Stimulated activated CD8-positive, alpha-beta memory T cell treated with anti-CD3 and anti-CD28 coated beads, Interleukin-12 subunit alpha, Interleukin-12 subunit beta, amount 100 ng/mL, for 4 hours (primary cell): ENCODE data around the gene EDC4.
A peak's percentile ranks its signal among the peaks of the same experiment; 100 is the strongest.
"Not testable (repeated sequence)": the region's sequence is repeated elsewhere in the genome, so short reads cannot be mapped to it uniquely, and the experiment has no call there.

Source experiments
- DNase-seq: peaks from one replicate; pipeline ENCODE4 v3.0.0-alpha.2; 2020; ENCODE audit warnings: low read depth

EDC4 gene

DNA sequence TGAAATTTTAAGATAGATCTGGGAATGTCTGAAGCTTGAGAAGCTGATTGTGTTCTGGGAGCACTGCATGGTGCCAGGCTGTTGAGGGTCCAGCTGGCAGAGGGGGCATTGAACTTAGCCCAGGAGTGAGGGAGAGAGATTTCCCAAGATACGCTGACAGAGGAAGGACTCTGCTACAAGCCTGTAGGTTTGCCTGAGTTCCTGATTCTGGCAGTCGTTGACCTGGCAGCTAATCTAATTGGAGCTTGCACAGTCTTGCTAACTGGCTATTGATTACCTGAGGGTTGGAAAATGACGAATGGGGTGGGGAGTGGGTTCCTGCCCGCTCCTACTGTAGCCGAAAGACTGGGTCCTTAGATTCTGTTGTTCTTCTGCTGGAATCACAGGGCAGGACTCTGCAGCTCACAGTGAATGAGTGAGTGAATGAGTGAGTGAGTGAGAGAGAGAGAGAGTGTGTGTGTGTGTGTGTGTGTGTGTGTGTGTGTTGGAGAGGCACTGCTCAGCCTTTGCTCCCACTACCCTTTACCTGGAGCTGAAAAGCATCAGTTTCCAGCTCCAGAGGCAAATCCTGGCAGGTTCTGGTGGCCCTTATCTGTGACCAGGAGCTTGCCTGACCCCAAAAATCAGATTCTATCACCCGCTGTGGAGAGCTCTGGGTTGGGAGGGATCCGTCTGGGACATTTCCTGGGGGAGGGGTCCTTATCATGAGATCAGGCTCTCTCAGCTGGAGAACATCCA lies 42.1 kb downstream of the EDC4 start:
- no peak for DNase-seq

DNA sequence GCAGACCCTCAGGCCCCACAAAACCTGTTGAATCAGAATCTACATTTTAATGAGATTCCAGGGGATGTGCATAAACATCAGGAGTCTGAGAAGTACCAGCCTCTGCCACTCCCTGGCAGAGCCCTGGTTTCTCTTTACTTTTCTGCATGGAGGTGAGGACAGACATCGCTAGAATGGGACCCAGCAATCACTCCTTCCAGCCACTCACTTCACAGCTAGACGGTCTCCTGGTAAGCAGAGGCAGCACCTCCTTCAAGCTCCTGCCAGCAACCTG lies 42.6 kb downstream of the EDC4 start:
- not testable (repeated sequence) for DNase-seq

DNA sequence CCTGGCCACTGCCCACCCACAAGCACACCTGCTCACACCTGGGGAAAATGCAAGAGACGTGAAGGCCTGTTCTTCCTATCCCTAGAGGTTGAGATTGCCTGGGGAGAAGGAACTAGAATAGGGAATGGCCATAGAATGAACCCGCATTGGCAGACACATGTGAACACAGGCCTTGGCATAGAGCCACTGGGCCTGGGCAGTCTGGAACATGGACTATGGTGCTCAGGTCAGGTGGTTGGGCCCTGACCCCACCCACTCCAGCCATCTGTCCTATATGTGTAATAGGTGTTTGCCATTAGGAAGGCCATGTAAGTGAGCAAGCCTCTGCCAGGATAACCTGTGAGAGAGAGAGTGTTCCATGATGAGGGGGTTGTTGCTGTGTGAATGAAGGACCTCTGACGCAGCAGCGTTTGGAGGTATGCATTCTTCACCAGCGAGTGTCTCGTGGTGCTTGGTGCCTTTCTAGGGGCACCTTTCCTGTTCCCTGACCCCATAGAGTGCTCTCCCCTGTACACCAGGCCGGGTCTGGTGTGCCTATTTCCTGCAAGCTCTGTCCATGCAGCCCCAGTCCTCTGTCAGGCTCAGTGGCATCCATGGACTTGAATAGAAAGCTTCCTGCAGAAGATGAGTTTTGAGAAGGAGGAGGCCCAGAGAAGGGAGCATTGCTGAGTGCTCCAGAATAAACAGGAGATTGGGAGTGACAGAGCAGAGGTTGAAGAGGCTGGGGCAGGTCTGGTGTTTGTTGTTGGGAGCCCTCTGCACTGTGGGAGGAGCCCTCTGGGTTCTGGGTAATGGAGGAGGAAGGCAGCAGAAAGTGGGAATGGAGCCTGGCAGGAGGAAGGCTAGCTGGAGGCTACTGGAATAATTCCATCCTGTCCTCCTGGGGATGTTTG lies 43.2 kb downstream of the EDC4 start:
- no peak for DNase-seq

DNA sequence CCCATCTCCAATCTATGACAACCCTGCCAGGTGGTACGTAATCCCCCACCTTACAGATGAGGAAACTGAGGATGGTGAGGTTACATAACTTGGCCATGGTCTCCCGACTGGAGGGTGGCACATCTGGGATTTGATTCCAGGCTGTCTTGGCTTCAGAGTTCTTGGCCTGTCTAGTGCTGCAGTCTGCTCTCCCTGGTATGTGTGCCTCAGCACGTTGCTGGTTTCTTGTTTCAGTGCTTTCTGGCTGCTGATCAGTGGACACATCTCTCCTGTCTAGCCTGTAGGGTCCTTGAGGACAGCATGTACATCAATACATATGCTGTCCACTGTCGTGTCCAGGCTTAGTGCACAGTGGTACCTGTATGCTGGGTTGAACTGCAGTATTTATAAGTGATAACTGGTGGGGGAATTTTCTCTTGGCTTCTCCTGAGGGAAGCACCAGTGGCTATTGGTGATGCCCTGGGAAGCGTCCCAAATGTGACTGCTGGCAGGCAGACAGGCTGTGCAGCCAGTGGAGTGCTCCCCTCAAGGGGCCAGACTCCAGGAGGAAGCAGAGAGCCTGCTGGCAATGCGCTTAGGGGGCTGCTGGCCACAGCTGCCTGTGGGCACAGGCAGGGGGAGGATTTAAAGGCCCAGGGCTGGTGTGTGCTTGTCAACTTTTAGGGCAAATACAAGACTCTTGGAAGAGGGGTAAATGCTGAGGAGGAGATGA lies 44.4 kb downstream of the EDC4 start:
- no peak for DNase-seq

DNA sequence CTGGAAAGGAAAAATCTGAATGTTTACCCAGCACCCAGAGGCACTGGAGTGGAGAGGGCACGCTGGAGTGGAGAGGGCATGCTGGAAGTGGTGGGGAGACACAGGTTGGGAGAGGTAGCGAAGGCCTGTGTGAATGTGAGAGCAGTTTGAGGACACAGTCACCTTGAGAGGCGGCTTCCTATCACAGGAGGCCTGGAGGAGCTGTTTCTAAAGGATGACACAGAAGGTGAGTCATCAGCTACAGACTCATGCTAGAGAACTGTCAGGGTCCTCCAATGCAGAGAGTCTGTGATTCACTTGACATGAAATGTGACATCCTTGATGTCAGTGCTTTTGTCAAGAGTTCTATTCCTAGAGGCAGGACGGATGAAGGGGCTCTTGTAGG lies 45.0 kb downstream of the EDC4 start:
- DNase-seq, result no peak

DNA sequence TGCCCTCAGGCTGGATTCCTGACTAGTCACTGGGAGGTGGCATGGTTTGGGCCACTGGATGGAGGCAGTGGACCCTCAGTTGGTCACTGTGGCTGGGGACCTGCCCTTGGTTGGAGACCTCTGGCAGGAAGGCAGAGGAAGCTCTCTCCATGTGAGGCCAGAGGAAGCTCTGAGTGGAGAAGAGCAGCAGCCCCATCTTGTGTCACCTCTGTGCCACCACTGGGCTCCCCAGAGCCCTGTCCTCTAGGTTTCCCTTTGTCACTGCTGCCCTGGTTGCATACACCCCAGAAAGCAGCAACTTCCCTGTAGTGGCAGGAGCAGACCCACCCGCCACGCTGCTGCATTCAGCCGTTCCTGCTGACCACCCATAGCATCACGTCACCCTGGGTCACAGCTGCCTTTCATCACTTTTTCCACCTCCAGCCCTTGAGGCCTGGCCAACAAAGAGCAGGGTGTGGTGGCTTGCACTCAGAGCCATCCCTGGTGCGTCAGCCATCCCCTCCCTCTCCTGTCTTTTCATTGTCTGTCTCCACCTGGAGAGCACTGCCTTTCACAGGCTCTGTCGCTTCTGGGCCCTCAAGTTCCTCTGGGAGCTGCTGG lies 46.9 kb downstream of the EDC4 start:
- no peak for DNase-seq

DNA sequence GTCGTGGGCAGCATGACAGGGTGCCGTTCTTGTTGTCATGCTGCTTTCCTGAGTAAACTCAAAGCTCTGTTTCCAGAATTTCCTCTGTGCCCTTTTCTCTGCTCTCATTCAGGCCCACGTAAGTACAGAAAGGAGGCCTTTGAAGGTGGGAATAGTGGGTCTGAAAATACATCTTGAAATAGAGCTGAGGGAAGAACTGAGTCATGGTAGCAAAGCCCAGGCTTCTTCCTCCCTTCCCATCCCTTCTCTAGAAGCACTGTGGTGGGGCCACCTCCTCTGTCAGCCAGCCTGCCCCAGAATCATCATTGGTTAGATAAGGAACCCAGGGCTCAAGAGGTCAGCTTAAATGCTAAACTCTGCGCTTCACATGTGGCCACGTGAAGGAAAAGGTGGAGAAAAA lies 49.4 kb downstream of the EDC4 start:
- no peak for DNase-seq

DNA sequence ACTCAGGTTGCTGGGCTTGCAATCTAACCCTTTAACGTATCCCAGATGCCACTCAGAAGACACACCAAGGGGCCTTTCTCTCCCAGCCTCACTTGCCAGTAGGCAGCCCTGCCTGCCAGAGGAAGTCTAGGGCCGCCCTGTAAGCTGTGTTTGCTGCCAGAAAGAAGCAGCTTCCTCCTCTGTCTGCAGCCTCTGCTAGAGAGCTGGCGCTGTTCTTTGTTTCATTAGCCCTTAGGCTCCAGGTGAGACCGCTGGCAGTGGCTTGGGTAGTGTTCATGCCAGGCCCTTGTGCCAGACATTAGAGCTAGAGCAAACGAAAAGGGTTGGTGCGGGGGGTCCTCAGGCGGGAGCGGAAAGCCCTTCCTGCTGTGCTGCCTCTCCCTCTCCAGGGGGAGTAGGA lies 49.9 kb downstream of the EDC4 start:
- DNase-seq, result no peak

DNA sequence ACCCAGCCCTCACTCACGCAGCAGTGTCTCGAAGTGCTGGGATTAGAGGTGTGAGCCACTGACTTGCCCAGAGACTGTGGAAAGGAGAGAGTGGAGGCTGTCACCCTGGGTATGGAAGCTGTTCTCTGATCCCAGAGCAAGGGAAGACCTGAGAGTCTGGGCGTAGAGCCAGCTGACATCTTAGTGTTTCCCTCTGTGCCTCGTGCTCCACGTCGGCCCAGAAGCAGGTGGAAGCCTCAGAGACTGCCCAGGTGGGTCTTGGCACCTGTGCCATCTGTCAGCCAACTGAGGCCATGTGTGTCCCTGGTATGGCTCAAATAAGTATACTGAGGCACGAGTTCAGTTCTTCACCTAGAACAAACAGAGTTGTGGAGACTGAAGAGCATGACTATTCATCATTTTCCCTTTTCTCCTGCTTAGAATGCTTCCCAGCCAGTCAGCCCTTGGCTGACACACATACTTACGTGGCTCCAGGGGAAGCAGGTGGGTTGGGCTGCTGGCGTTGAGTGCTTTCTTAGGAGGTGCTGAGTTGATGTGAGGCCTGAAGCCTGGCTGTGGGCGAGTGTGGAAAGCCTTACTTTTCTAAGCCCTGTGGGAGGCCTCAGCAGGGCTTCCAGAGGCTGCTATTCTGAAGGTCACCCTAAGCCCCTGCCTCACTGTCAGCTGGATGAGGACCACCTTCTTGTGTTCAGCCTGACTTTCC lies 50.7 kb downstream of the EDC4 start:
- no peak for DNase-seq

DNA sequence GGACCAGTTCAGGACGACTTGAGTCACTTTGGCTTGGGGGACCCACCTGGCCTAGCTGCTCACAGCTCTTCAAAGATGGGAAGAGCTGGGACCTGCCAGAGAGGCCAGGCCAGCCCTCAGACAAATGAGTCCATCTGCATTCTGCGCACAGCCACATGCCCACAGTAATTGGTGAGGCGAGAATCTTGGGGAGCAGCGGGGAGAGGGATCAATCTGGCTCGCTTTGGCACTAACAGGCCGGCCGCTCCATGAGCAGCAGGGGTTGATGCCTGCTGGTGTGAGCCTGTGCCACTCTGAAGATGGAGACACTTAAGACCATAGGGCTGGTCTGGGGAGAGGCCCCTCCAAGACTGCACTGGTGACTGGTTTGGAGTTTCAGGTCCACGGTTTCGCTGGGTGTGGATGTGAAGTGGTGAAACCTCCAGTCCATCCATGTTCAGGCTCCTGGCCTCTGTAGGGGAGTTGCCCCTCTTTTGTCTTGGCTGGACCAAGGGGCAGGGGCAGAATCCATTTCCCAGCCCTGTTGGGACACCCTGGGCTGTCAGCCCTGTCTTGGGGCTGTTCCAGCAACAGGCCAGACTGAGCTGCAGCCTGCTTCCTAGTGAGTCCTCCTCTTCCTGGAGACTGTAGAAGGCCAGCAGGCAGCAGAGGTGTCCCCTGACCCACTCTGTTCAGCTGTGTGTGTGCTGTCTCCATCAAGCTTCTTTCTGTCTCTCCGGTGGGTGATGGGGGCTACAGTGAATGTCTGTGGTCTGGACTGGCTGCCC lies 51.5 kb downstream of the EDC4 start:
- DNase-seq, result no peak

DNA sequence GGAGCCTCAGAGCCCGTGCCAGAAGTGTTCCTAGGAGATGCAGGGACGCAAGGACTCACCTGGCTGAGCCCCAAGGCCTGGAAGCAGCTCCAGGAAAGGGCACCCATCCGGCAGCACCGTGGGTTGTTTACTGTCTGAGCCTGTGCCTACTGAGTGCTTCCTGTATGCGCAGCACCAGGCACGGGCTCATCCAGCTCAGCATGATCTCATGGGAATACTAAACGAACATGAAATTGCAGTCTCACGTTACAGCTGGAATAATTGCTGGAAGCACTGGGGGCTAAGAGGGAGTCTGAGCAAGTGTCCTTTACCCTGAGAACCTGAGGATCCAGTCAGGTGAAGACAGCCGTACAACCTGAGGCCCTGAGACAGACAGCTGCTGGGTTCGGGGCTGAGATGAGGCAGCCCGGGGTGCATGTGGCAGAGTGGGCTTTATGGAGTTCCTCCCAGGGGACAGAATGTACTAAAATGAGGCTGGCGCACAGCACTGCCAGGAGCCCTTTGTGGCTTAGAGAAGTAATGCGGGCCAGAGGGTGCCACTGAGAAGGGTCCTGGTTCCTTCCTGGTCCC lies 53.4 kb downstream of the EDC4 start:
- no peak for DNase-seq

DNA sequence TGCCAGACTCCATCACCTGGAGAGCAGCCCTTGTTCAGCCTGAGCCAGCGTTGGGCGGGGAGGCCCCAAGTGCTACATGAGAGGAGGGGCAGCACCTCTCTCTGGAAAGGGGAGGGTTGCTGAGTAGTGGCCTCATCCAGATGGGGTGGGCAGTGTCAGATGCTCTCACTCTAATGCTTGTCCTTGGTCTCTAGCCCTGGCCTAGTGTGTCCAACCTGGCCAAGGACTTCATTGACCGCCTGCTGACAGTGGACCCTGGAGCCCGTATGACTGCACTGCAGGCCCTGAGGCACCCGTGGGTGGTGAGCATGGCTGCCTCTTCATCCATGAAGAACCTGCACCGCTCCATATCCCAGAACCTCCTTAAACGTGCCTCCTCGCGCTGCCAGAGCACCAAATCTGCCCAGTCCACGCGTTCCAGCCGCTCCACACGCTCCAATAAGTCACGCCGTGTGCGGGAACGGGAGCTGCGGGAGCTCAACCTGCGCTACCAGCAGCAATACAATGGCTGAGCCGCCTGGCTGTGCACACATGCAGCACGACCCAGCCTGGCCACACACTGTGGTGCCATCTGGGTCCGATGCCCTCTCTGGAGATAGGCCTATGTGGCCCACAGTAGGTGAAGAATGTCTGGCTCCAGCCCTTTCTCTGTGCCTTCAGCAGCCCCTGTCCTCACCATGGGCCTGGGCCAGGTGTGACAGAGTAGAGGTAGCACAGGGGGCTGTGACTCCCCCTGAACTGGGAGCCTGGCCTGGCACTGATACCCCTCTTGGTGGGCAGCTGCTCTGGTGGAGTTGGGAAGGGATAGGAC lies 54.5 kb downstream of the EDC4 start:
- no peak for DNase-seq

DNA sequence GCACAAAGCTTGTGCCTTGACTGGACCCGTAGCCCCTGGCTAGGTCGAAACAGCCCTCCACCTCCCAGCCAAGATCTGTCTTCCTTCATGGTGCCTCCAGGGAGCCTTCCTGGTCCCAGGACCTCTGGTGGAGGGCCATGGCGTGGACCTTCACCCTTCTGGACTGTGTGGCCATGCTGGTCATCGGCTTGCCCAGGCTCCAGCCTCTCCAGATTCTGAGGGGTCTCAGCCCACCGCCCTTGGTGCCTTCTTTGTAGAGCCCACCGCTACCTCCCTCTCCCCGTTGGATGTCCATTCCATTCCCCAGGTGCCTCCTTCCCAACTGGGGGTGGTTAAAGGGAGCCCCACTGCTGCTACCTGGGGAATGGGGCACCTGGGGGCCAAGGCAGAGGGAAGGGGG lies 55.3 kb downstream of the EDC4 start:
- no peak for DNase-seq

DNA sequence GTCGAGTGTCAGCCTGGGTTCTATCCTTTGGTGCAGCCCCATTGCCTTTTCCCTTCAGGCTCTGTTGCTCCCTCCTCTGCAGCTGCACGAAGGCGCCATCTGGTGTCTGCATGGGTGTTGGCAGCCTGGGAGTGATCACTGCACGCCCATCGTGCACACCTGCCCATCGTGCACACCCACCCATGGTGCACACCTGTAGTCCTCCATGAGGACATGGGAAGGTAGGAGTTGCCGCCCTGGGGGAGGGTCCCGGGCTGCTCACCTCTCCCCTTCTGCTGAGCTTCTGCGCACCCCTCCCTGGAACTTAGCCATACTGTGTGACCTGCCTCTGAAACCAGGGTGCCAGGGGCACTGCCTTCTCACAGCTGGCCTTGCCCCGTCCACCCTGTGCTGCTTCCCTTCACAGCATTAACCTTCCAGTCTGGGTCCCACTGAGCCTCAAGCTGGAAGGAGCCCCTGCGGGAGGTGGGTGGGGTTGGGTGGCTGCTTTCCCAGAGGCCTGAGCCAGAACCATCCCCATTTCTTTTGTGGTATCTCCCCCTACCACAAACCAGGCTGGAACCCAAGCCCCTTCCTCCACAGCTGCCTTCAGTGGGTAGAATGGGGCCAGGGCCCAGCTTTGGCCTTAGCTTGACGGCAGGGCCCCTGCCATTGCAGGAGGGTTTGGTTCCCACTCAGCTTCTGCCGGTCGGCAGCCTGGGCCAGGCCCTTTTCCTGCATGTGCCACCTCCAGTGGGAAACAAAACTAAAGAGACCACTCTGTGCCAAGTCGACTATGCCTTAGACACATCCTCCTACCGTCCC lies 55.9 kb downstream of the EDC4 start:
- peak; percentile 48 for DNase-seq

DNA sequence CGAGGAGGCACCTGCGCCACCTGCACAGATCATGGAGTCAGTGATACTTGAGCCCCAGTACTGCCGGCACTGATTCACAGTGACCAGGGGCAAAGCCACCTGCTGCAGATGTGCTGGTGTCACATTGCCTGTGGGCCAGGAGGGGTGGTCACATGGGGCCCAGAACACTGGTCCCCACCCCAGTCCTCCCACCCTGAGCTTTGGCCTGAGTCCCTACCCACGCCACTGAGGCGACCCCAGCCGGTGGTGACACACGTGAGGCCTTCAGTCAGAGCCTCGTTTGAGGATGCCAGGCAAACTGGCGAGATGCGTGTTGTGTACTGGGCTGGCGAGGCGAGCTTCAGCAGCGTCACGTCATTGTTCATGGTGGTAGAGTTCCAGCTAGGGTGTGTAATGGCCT lies 57.3 kb downstream of the EDC4 start:
- DNase-seq, result no peak

DNA sequence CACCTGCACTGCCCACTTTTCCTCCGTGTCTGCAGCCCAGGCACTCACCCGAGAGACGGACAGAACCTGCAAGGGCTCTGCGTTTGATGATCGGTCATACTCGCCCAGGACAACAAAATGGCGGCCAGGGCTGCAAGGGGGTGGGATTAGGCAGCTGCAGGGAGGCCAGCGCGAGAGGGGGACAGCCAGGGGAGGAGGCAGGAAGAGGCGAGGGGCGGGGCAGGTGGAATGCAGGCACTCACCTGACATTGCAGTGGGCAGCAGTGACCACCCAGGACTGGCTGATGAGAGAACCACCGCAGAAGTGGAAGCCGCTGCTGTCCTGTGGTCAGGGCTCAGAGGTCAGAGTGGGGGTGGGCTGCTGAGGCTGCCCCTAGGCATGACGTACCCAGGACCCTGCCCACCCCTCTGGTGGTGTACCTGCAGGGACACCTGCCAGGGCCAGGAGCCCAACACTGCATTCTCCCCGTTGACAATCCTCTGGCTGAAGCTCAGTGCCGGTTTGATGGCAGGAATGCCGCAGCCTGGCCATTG lies 57.9 kb downstream of the EDC4 start:
- DNase-seq, result no peak
